Ishikawa (cell line): ENCODE measurements around the gene DDX47.

ENCODE experiments used
- CEBPB ChIP-seq: IDR thresholded peaks from 2 replicates; pipeline ENCODE4 v1.6.1; 2012
- CREB1 ChIP-seq: IDR thresholded peaks from 2 replicates; pipeline ENCODE4 v1.6.1; 2012; ENCODE audit warnings: low read depth
- EGR1 ChIP-seq: IDR thresholded peaks from 2 replicates; pipeline ENCODE4 v1.6.1; 2012
- EP300 ChIP-seq: IDR thresholded peaks from 2 replicates; pipeline ENCODE4 v1.6.1; 2012; ENCODE audit warnings: borderline replicate concordance
- FOXM1 ChIP-seq: IDR thresholded peaks from 2 replicates; pipeline ENCODE4 v1.6.1; 2012; ENCODE audit warnings: low read depth, borderline replicate concordance
- MAX ChIP-seq: IDR thresholded peaks from 2 replicates; pipeline ENCODE4 v1.6.1; 2012
- NFIC ChIP-seq: IDR thresholded peaks from 2 replicates; pipeline ENCODE4 v1.6.1; 2012
- RAD21 ChIP-seq: IDR thresholded peaks from 2 replicates; pipeline ENCODE4 v1.6.1; 2012; ENCODE audit warnings: low read depth
- TAF1 ChIP-seq: IDR thresholded peaks from 2 replicates; pipeline ENCODE4 v1.6.1; 2012; ENCODE audit warnings: low read depth, mild to moderate bottlenecking
- TCF12 ChIP-seq: IDR thresholded peaks from 2 replicates; pipeline ENCODE4 v1.6.1; 2012; ENCODE audit warnings: low read depth
- TEAD4 ChIP-seq: IDR thresholded peaks from 2 replicates; pipeline ENCODE4 v1.6.1; 2012
- YY1 ChIP-seq: IDR thresholded peaks from 2 replicates; pipeline ENCODE4 v1.6.1; 2012; ENCODE audit warnings: low read depth
- ZBTB7A ChIP-seq: IDR thresholded peaks from 2 replicates; pipeline ENCODE4 v1.6.1; 2012; ENCODE audit warnings: low read depth
- TF ChIP-seq, protein P1 (sequence below): IDR thresholded peaks from 2 replicates; pipeline ENCODE4 v1.6.1; 2012
- TF ChIP-seq, protein P2 (sequence below): IDR thresholded peaks from 2 replicates; pipeline ENCODE4 v1.6.1; 2012; ENCODE audit warnings: low read depth, mild to moderate bottlenecking

The DDX47 gene

DNA sequence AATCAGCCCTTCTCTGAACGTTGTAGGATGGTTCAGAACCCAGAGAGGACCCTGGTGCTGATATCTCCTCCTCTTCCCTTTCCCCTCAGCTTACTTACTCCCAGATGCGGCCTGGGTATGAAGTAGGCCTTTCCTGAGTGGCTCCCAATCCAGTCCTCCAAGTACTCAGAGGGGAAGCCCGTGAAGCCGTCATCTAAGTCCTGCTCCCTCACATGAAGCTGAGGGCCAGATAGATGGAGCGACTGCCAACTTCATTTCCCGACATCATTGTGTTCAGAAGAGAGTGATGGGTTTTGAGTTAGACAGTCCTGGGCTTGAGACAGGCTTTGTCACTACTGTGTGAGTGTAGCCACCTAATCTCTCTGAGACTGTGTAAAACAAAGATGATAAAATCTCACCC lies 25.0 kb upstream of the DDX47 start:
- TF ChIP-seq NFIC (no peak), TCF12 (no peak), TEAD4 (no peak), CEBPB (no peak), CREB1 (no peak), RAD21 (no peak), ZBTB7A (no peak), MAX (no peak), EP300 (no peak), YY1 (no peak), FOXM1 (no peak), TAF1 (no peak), EGR1 (no peak)
- TF ChIP-seq, protein P1, sequence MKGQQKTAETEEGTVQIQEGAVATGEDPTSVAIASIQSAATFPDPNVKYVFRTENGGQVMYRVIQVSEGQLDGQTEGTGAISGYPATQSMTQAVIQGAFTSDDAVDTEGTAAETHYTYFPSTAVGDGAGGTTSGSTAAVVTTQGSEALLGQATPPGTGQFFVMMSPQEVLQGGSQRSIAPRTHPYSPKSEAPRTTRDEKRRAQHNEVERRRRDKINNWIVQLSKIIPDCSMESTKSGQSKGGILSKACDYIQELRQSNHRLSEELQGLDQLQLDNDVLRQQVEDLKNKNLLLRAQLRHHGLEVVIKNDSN: no peak
- TF ChIP-seq, protein P2, sequence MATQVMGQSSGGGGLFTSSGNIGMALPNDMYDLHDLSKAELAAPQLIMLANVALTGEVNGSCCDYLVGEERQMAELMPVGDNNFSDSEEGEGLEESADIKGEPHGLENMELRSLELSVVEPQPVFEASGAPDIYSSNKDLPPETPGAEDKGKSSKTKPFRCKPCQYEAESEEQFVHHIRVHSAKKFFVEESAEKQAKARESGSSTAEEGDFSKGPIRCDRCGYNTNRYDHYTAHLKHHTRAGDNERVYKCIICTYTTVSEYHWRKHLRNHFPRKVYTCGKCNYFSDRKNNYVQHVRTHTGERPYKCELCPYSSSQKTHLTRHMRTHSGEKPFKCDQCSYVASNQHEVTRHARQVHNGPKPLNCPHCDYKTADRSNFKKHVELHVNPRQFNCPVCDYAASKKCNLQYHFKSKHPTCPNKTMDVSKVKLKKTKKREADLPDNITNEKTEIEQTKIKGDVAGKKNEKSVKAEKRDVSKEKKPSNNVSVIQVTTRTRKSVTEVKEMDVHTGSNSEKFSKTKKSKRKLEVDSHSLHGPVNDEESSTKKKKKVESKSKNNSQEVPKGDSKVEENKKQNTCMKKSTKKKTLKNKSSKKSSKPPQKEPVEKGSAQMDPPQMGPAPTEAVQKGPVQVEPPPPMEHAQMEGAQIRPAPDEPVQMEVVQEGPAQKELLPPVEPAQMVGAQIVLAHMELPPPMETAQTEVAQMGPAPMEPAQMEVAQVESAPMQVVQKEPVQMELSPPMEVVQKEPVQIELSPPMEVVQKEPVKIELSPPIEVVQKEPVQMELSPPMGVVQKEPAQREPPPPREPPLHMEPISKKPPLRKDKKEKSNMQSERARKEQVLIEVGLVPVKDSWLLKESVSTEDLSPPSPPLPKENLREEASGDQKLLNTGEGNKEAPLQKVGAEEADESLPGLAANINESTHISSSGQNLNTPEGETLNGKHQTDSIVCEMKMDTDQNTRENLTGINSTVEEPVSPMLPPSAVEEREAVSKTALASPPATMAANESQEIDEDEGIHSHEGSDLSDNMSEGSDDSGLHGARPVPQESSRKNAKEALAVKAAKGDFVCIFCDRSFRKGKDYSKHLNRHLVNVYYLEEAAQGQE: no peak

- TF ChIP-seq MAX (peak; percentile 67), CREB1 (no peak), RAD21 (peak; percentile 89)
Measured at GRCh38 chr12:12788675-12789368, 24.3 kb upstream of the DDX47 start.

- no peak for TF ChIP-seq RAD21
- TF ChIP-seq, protein P2: no peak
- no peak for TF ChIP-seq ZBTB7A
- TF ChIP-seq TAF1: no peak
- TF ChIP-seq EP300: no peak
- TF ChIP-seq EGR1: no peak
- TF ChIP-seq NFIC: no peak
- no peak for TF ChIP-seq CREB1
- no peak for TF ChIP-seq CEBPB
- TF ChIP-seq TEAD4: no peak
- no peak for TF ChIP-seq TCF12
- TF ChIP-seq FOXM1: no peak
- TF ChIP-seq MAX: no peak
- TF ChIP-seq, protein P1: no peak
- TF ChIP-seq YY1: no peak
Measured at GRCh38 chr12:12790956-12791355, 22.2 kb upstream of the DDX47 start.

DNA sequence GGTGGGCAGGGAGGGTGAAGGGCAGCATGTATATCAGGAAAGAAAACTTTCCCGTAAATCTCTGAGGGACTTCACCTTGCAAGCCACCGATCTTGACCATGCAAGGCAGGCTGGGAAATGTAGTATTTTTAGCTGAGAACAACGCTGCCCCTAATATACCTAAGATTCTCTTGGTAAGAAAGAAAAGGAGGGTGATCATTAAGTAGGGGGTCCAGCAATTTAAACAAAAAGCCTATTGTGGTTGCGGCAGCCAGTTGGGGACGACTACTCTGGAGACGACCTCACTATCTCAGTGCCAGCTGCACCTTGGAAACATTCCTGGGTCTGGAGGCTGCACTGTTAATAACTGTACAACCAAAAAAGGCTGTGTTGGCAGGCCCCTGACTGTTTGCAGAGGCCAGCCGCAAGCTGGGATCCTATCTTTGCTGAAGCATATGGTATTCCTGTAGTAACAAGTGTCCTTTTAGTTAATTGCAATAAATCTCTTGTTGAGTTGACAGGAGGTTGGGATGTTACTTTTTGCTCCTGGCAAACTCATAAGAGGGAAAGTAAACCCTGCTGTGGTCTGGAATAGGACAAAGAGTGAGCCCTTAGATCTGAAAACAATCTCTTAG lies 21.3 kb upstream of the DDX47 start:
- TF ChIP-seq YY1 (no peak), MAX (no peak), TEAD4 (no peak; the same call in 1 of the 2 replicates), EP300 (no peak), RAD21 (no peak), CREB1 (no peak)

DNA sequence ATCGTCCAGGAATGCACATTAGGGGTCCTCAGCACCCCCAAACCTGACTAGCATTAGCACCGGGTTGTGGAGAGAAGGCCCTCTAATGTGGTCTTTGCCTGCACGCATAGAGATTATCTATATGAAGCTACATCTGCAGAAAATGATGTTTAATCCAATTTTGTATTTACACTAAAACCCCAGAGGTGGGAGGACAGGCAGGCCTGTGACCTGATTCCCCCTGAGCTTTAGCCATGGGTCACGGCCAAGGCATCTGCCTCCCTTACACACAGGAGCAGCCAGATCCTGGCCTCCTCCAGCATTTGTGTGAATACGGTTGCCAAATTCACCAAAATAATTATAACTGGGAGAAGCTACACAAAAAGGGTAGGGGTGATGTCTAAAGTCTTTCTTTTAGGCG lies 20.7 kb upstream of the DDX47 start:
- TF ChIP-seq TAF1 (no peak), EGR1 (no peak), MAX (no peak), RAD21 (no peak), NFIC (no peak), YY1 (no peak), EP300 (no peak), CEBPB (no peak), TEAD4 (no peak)
- TF ChIP-seq, protein P2: no peak
- TF ChIP-seq, protein P1: no peak
